ENCODE data around the gene TRIP10.

- TF ChIP-seq GATA2 (IDR thresholded peaks at IDR 0.05; ENCODE audit: low read depth, low read length) (no peak), GATA3 (IDR thresholded peaks at IDR 0.05; ENCODE audit: low read depth, low read length) (no peak)
Observed at GRCh38 chr19:6788896-6789295, 49.4 kb downstream of the TRIP10 start.
